ENCODE data around the gene C4A. TPM values are rescaled to one million over a fixed set of nuclear protein-coding genes. Genes with fewer than 3 reads are reported as not detected.
"Not testable (repeated sequence)": the region's sequence is repeated elsewhere in the genome, so short reads cannot be mapped to it uniquely, and the experiment has no call there.

C4A gene
- total RNA-seq, 2 experiments from 2014 or later, result 2.9 to 4.8 TPM

- H3K36me3 ChIP-seq (ENCODE audit: insufficient read depth, low read length); H3K4me1 ChIP-seq (ENCODE audit: insufficient read depth, low read length, poor library complexity, severe bottlenecking); H3K4me3 ChIP-seq (ENCODE audit: low read depth, low read length, poor library complexity, severe bottlenecking); DNase-seq (ENCODE audit: low spot score); H3K27ac ChIP-seq (ENCODE audit: low read depth, low read length, poor library complexity, severe bottlenecking); H2AFZ ChIP-seq (ENCODE audit: low read length); POLR2A ChIA-PET; H3K9me3 ChIP-seq (ENCODE audit: low read length); CTCF ChIA-PET (ENCODE audit: unreplicated experiment); BruUV-seq (replicated peaks); H3K79me2 ChIP-seq (ENCODE audit: insufficient read depth, low read depth, low read length); H4K20me1 ChIP-seq (ENCODE audit: insufficient read depth, low read length); intact Hi-C loops (cut with micrococcal nuclease; ENCODE audit: unreplicated experiment); H3K4me2 ChIP-seq (ENCODE audit: low read length); H3K9me2 ChIP-seq (ENCODE audit: insufficient read depth, low read length): not testable (repeated sequence)
Observed at GRCh38 chr6:32035283-32036013, 53.6 kb downstream of the C4A start.

GRCh38 chr6:32037136-32037535 is 55.3 kb downstream of the C4A start:
- intact Hi-C loops (cut with micrococcal nuclease; ENCODE audit: unreplicated experiment); H3K79me2 ChIP-seq (ENCODE audit: insufficient read depth, low read depth, low read length); H3K4me3 ChIP-seq (ENCODE audit: low read depth, low read length, poor library complexity, severe bottlenecking); BruUV-seq (replicated peaks); DNase-seq (ENCODE audit: low spot score); POLR2A ChIA-PET; H3K36me3 ChIP-seq (ENCODE audit: insufficient read depth, low read length); H3K27ac ChIP-seq (ENCODE audit: low read depth, low read length, poor library complexity, severe bottlenecking); H2AFZ ChIP-seq (ENCODE audit: low read length); H3K4me1 ChIP-seq (ENCODE audit: insufficient read depth, low read length, poor library complexity, severe bottlenecking); CTCF ChIA-PET (ENCODE audit: unreplicated experiment); H3K4me2 ChIP-seq (ENCODE audit: low read length); H3K9me2 ChIP-seq (ENCODE audit: insufficient read depth, low read length); H4K20me1 ChIP-seq (ENCODE audit: insufficient read depth, low read length); H3K9me3 ChIP-seq (ENCODE audit: low read length): not testable (repeated sequence)

- H3K36me3 ChIP-seq (ENCODE audit: insufficient read depth, low read length); H3K4me2 ChIP-seq (ENCODE audit: low read length); H3K79me2 ChIP-seq (ENCODE audit: insufficient read depth, low read depth, low read length); H4K20me1 ChIP-seq (ENCODE audit: insufficient read depth, low read length); POLR2A ChIA-PET; BruUV-seq (replicated peaks); H3K27ac ChIP-seq (ENCODE audit: low read depth, low read length, poor library complexity, severe bottlenecking); H3K9me3 ChIP-seq (ENCODE audit: low read length); H3K4me1 ChIP-seq (ENCODE audit: insufficient read depth, low read length, poor library complexity, severe bottlenecking); intact Hi-C loops (cut with micrococcal nuclease; ENCODE audit: unreplicated experiment); H3K9me2 ChIP-seq (ENCODE audit: insufficient read depth, low read length); H3K4me3 ChIP-seq (ENCODE audit: low read depth, low read length, poor library complexity, severe bottlenecking); CTCF ChIA-PET (ENCODE audit: unreplicated experiment); DNase-seq (ENCODE audit: low spot score); H2AFZ ChIP-seq (ENCODE audit: low read length): not testable (repeated sequence)
Observed at GRCh38 chr6:32037598-32038524, 56.0 kb downstream of the C4A start, which contains the start of gene CYP21A2. Gene CYP21A2 (plus strand): TSS chr6:32038415. CDS start chr6:32038423, 8 bp downstream.

GRCh38 chr6:32038878-32039277 is 57.0 kb downstream of the C4A start:
- H3K36me3 ChIP-seq (ENCODE audit: insufficient read depth, low read length); H3K4me2 ChIP-seq (ENCODE audit: low read length); H3K9me2 ChIP-seq (ENCODE audit: insufficient read depth, low read length); POLR2A ChIA-PET; H4K20me1 ChIP-seq (ENCODE audit: insufficient read depth, low read length); H3K9me3 ChIP-seq (ENCODE audit: low read length); intact Hi-C loops (cut with micrococcal nuclease; ENCODE audit: unreplicated experiment); BruUV-seq (replicated peaks); H3K79me2 ChIP-seq (ENCODE audit: insufficient read depth, low read depth, low read length); DNase-seq (ENCODE audit: low spot score); H3K27ac ChIP-seq (ENCODE audit: low read depth, low read length, poor library complexity, severe bottlenecking); H3K4me1 ChIP-seq (ENCODE audit: insufficient read depth, low read length, poor library complexity, severe bottlenecking); H3K4me3 ChIP-seq (ENCODE audit: low read depth, low read length, poor library complexity, severe bottlenecking); CTCF ChIA-PET (ENCODE audit: unreplicated experiment); H2AFZ ChIP-seq (ENCODE audit: low read length): not testable (repeated sequence)

- DNase-seq (ENCODE audit: low spot score); H3K4me3 ChIP-seq (ENCODE audit: low read depth, low read length, poor library complexity, severe bottlenecking); POLR2A ChIA-PET; H3K79me2 ChIP-seq (ENCODE audit: insufficient read depth, low read depth, low read length); H3K9me3 ChIP-seq (ENCODE audit: low read length); H4K20me1 ChIP-seq (ENCODE audit: insufficient read depth, low read length); BruUV-seq (replicated peaks); intact Hi-C loops (cut with micrococcal nuclease; ENCODE audit: unreplicated experiment); H3K36me3 ChIP-seq (ENCODE audit: insufficient read depth, low read length); H3K4me1 ChIP-seq (ENCODE audit: insufficient read depth, low read length, poor library complexity, severe bottlenecking); CTCF ChIA-PET (ENCODE audit: unreplicated experiment); H3K4me2 ChIP-seq (ENCODE audit: low read length); H2AFZ ChIP-seq (ENCODE audit: low read length); H3K27ac ChIP-seq (ENCODE audit: low read depth, low read length, poor library complexity, severe bottlenecking); H3K9me2 ChIP-seq (ENCODE audit: insufficient read depth, low read length): not testable (repeated sequence)
Observed at GRCh38 chr6:32039321-32040274, 57.7 kb downstream of the C4A start.
